Osteoblast (primary cell): ENCODE measurements around the gene B4GAT1. TPM values are rescaled to one million over a fixed set of nuclear protein-coding genes. Genes with fewer than 3 reads are reported as not detected.

ENCODE experiments used
- DNase-seq: peaks from one replicate; pipeline ENCODE4 v3.0.0; 2011; ENCODE audit warnings: low spot score, mixed read lengths; ENCODE audit not compliant: insufficient read length; ENCODE audit errors: missing footprints
- H2AFZ ChIP-seq: 2 replicates; pipeline ENCODE4 v1.6.0; 2011; ENCODE audit warnings: mild to moderate bottlenecking, low read length
- H3K27ac ChIP-seq: 2 replicates; pipeline ENCODE4 v1.5.1; 2011; ENCODE audit warnings: mild to moderate bottlenecking, low read depth, low read length, moderate library complexity
- H3K27me3 ChIP-seq: 2 replicates; pipeline ENCODE4 v1.6.0; 2012; ENCODE audit warnings: mild to moderate bottlenecking, control low read depth, inconsistent platforms, low read length, moderate library complexity; ENCODE audit not compliant: insufficient read depth
- H3K36me3 ChIP-seq: 2 replicates; pipeline ENCODE4 v1.5.1; 2011; ENCODE audit warnings: mild to moderate bottlenecking, low read length, control low read depth, moderate library complexity; ENCODE audit not compliant: insufficient read depth
- H3K4me1 ChIP-seq: 2 replicates; pipeline ENCODE4 v1.5.1; 2011; ENCODE audit warnings: mild to moderate bottlenecking, low read length, control low read depth, moderate library complexity; ENCODE audit not compliant: insufficient read depth
- H3K4me2 ChIP-seq: 2 replicates; pipeline ENCODE4 v1.6.0; 2011; ENCODE audit warnings: mild to moderate bottlenecking, low read length; ENCODE audit not compliant: insufficient read depth
- H3K4me3 ChIP-seq: fragments of 200-600 bp; sonication (generic); 3 replicates; pipeline ENCODE4 v1.5.1; 2012; ENCODE audit warnings: mild to moderate bottlenecking, low read length, inconsistent platforms; ENCODE audit not compliant: insufficient read depth
- H3K79me2 ChIP-seq: 2 replicates; pipeline ENCODE4 v1.6.0; 2012; ENCODE audit warnings: mild to moderate bottlenecking, low read length, control low read depth, inconsistent platforms; ENCODE audit not compliant: insufficient read depth
- H3K9me3 ChIP-seq: 2 replicates; pipeline ENCODE4 v1.5.1; 2011; ENCODE audit warnings: low read depth, low read length, control low read depth
- H4K20me1 ChIP-seq: 2 replicates; pipeline ENCODE4 v1.6.0; 2012; ENCODE audit warnings: mild to moderate bottlenecking, low read length, control low read depth; ENCODE audit not compliant: insufficient read depth
- CTCF ChIP-seq: IDR thresholded peaks from 2 replicates; pipeline ENCODE4 v1.5.1; 2011; ENCODE audit warnings: mild to moderate bottlenecking, low read depth, low read length, moderate library complexity; ENCODE audit errors: extremely low read depth
- total RNA-seq: library from RNA; depleted of rRNA; stranded (reverse); fragments of >200 nt; gene quantifications from 2 replicates; pipeline ENCODE4 v1.2.3, GENCODE V29; 2012

B4GAT1 gene
- total RNA-seq, 1 donor, result 20.6 TPM

GRCh38 chr11:66365166-66365565 lies 17.7 kb upstream of the B4GAT1 start:
- Histone ChIP-seq H3K4me1 (peaks cover 6% of the 10 kb centered on the region), H3K79me2 (no peaks in the 10 kb centered on the region), H3K9me3 (no peaks in the 10 kb centered on the region), H4K20me1 (no peaks in the 10 kb centered on the region), H3K4me3 (no peak overlapping the region), H2AFZ (no peak overlapping the region), H3K27ac (no peak overlapping the region), H3K36me3 (no peaks in the 10 kb centered on the region), H3K27me3 (no peaks in the 10 kb centered on the region), H3K4me2 (no peak overlapping the region)
- no peak for TF ChIP-seq CTCF
- no peak for DNase-seq

- Histone ChIP-seq H3K27ac (no peak overlapping the region), H3K4me3 (no peak overlapping the region), H3K4me2 (no peak overlapping the region), H4K20me1 (no peaks in the 10 kb centered on the region), H3K36me3 (no peaks in the 10 kb centered on the region), H3K79me2 (no peaks in the 10 kb centered on the region), H3K27me3 (no peaks in the 10 kb centered on the region), H3K9me3 (no peaks in the 10 kb centered on the region), H3K4me1 (no peaks in the 10 kb centered on the region), H2AFZ (no peak overlapping the region)
- peak; percentile 94 for DNase-seq
- peak; percentile 60 for TF ChIP-seq CTCF
These were observed 16.5 kb upstream of the B4GAT1 start for GRCh38 chr11:66363805-66364535.

- TF ChIP-seq CTCF, result no peak
- Histone ChIP-seq H4K20me1 (no peaks in the 10 kb centered on the region), H2AFZ (no peak overlapping the region), H3K36me3 (no peaks in the 10 kb centered on the region), H3K4me2 (no peak overlapping the region), H3K9me3 (no peaks in the 10 kb centered on the region), H3K79me2 (no peaks in the 10 kb centered on the region), H3K27ac (no peak overlapping the region), H3K27me3 (no peaks in the 10 kb centered on the region), H3K4me3 (no peak overlapping the region), H3K4me1 (no peaks in the 10 kb centered on the region)
- peak; percentile 57 for DNase-seq
These were observed 15.8 kb upstream of the B4GAT1 start for GRCh38 chr11:66363187-66363601.

GRCh38 chr11:66362481-66363147 lies 15.2 kb upstream of the B4GAT1 start:
- no peaks in the 10 kb centered on the region for H4K20me1 ChIP-seq
- TF ChIP-seq CTCF, result no peak
- H3K4me1 ChIP-seq, result no peaks in the 10 kb centered on the region
- no peak for DNase-seq
- H3K4me2 ChIP-seq, result no peak overlapping the region
- H3K36me3 ChIP-seq, result no peaks in the 10 kb centered on the region
- no peaks in the 10 kb centered on the region for H3K27me3 ChIP-seq
- no peaks in the 10 kb centered on the region for H3K9me3 ChIP-seq
- H3K27ac ChIP-seq, result no peak overlapping the region
- no peaks in the 10 kb centered on the region for H3K79me2 ChIP-seq
- no peak overlapping the region for H2AFZ ChIP-seq
- no peak overlapping the region for H3K4me3 ChIP-seq
